Neural cell (in vitro differentiated cells): Measurements from ENCODE around the gene TEX30. TPM values are rescaled to one million over a fixed set of nuclear protein-coding genes. Genes with fewer than 3 reads are reported as not detected.

Experiments
- H2AFZ ChIP-seq: fragments of 200-600, 300-800 bp; sonication (generic), shearing (Covaris generic); 2 replicates; pipeline ENCODE4 v1.6.0; 2014; ENCODE audit warnings: low read depth, mild to moderate bottlenecking, antibody characterized with exemption, low read length, moderate library complexity
- H3F3A ChIP-seq: fragments of 200-600 bp; shearing (Covaris generic); 2 replicates; pipeline ENCODE4 v1.6.1; 2016; ENCODE audit warnings: mild to moderate bottlenecking, moderate library complexity, mixed read lengths, antibody characterized with exemption, low read length; ENCODE audit not compliant: insufficient read depth, poor library complexity, severe bottlenecking
- H3K27ac ChIP-seq: fragments of 200-600, 300-800 bp; sonication (generic), shearing (Covaris generic); 2 replicates; pipeline ENCODE4 v1.5.1; 2014; ENCODE audit warnings: mild to moderate bottlenecking, low read length, moderate library complexity
- H3K27me3 ChIP-seq: fragments of 300-800, 200-600 bp; sonication (generic), shearing (Covaris generic); 2 replicates; pipeline ENCODE4 v1.6.0; 2014; ENCODE audit warnings: mild to moderate bottlenecking, low read depth, low read length, moderate library complexity; ENCODE audit not compliant: insufficient read depth
- H3K36me3 ChIP-seq: fragments of 300-800, 200-600 bp; sonication (generic), shearing (Covaris generic); 2 replicates; pipeline ENCODE4 v1.5.1; 2014; ENCODE audit warnings: mild to moderate bottlenecking, antibody characterized with exemption, low read length, moderate library complexity; ENCODE audit not compliant: insufficient read depth
- H3K4me2 ChIP-seq: fragments of 300-800, 200-600 bp; sonication (generic), shearing (Covaris generic); 2 replicates; pipeline ENCODE4 v1.6.0; 2014; ENCODE audit warnings: mild to moderate bottlenecking, low read length
- H3K4me3 ChIP-seq: fragments of 300-800, 200-600 bp; sonication (generic), shearing (Covaris generic); 2 replicates; pipeline ENCODE4 v1.5.1; 2014; ENCODE audit warnings: mild to moderate bottlenecking, low read length, moderate library complexity
- H3K79me2 ChIP-seq: fragments of 200-600 bp; shearing (Covaris generic); replicated peaks from 2 replicates; pipeline ENCODE4 v1.6.0; 2014; ENCODE audit warnings: mild to moderate bottlenecking, low read length, moderate library complexity; ENCODE audit not compliant: insufficient read depth
- H3K9ac ChIP-seq: fragments of 300-800, 200-600 bp; sonication (generic), shearing (Covaris generic); 2 replicates; pipeline ENCODE4 v1.6.1; 2016; ENCODE audit warnings: mild to moderate bottlenecking, low read length, mixed read lengths
- H3K9me2 ChIP-seq: fragments of 200-600 bp; shearing (Covaris generic); 2 replicates; pipeline ENCODE4 v1.6.1; 2016; ENCODE audit warnings: mild to moderate bottlenecking, low read length, mixed read lengths; ENCODE audit not compliant: insufficient read depth
- H3K9me3 ChIP-seq: fragments of 200-600, 300-800 bp; sonication (generic), shearing (Covaris generic); 2 replicates; pipeline ENCODE4 v1.6.1; 2016; ENCODE audit warnings: mild to moderate bottlenecking, mixed run types, low read length, moderate library complexity, mixed read lengths
- H4K20me1 ChIP-seq: fragments of 200-600 bp; shearing (Covaris generic); 2 replicates; pipeline ENCODE4 v1.6.1; 2016; ENCODE audit warnings: mild to moderate bottlenecking, mixed run types; ENCODE audit not compliant: insufficient read depth
- EP300 ChIP-seq: fragments of 450-650 bp; conservative IDR thresholded peaks from 2 replicates; pipeline ENCODE4 v1.6.1; 2014; ENCODE audit warnings: antibody characterized with exemption, mild to moderate bottlenecking, moderate library complexity; ENCODE audit not compliant: poor library complexity, severe bottlenecking
- EZH2 ChIP-seq: fragments of 200-600, 300-800 bp; shearing (Covaris generic), sonication (generic); IDR thresholded peaks from 2 replicates; pipeline ENCODE4 v1.6.1; 2014; ENCODE audit warnings: antibody characterized with exemption, low read length, borderline replicate concordance, mild to moderate bottlenecking; ENCODE audit not compliant: insufficient read depth, poor library complexity, severe bottlenecking
- MXI1 ChIP-seq: fragments of 450-650 bp; conservative IDR thresholded peaks from 2 replicates; pipeline ENCODE4 v1.6.1; 2014; ENCODE audit warnings: antibody characterized with exemption, mild to moderate bottlenecking; ENCODE audit not compliant: poor library complexity, severe bottlenecking
- POLR2AphosphoS5 ChIP-seq: IDR thresholded peaks from 2 replicates; pipeline ENCODE4 v1.6.1; 2012
- RAD21 ChIP-seq: fragments of 450-650 bp; conservative IDR thresholded peaks from 2 replicates; pipeline ENCODE4 v1.6.1; 2014; ENCODE audit warnings: antibody characterized with exemption, mild to moderate bottlenecking, moderate library complexity
- SMC3 ChIP-seq: fragments of 450-650 bp; conservative IDR thresholded peaks from 2 replicates; pipeline ENCODE4 v1.6.1; 2014; ENCODE audit warnings: antibody characterized with exemption, mild to moderate bottlenecking, moderate library complexity; ENCODE audit not compliant: poor library complexity
- TAF1 ChIP-seq: IDR thresholded peaks from 2 replicates; pipeline ENCODE4 v1.6.1; 2012; ENCODE audit warnings: low read depth
- polyA plus RNA-seq: library from polyadenylated mRNA; depleted of rRNA; stranded (reverse); fragments of >200 nt; gene quantifications from 2 replicates; pipeline ENCODE4 v1.2.3, GENCODE V29; 2014
- TF ChIP-seq, protein P1 (sequence below): IDR thresholded peaks from 2 replicates; pipeline ENCODE4 v1.6.1; 2012; ENCODE audit warnings: borderline replicate concordance
- TF ChIP-seq, protein P2 (sequence below): fragments of 450-650 bp; IDR thresholded peaks from 2 replicates; pipeline ENCODE4 v1.5.1; 2014; ENCODE audit warnings: antibody characterized with exemption, mild to moderate bottlenecking, moderate library complexity; ENCODE audit not compliant: poor library complexity, severe bottlenecking

TEX30 gene
- polyA plus RNA-seq, 1 donor from 2014 or later: 29.9 TPM

DNA sequence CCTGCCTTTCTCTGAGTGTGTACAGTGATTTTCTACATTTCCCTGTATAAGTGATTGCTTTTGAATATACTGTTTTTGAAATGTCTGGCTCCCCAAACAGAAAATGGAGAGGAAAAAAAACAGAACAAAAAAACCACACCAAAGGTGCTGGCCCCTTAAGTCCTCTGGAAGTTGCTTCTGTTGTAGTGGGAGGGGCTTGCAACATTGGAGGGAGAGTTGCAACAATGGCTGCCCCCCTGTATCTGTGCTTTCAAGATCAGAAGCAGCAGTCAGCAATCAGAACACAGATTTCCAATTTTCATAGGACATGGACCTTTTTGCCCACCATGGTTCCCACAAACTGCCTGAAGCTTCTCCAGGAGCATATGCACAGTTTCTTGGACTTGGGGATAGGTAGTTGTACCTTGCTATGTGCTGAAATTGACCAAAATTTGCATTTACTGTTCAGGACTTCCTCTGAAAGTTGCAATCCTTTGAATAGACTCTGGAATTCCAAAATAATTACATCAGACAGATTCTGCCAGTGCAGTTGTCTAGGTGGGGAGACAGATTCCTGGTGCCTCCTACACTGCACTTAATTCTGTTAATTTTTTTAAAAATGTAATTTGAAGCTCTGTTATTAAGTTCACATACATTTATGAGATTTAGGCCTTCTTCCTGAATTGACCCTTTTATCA lies 39.2 kb upstream of the TEX30 start:
- Histone ChIP-seq H3K27ac (no peak overlapping the region), H3K9me3 (no peaks in the 10 kb centered on the region), H3K27me3 (no peaks in the 10 kb centered on the region), H3K79me2 (no peaks in the 10 kb centered on the region), H3K9ac (no peak overlapping the region), H3K4me3 (no peak overlapping the region), H3K9me2 (no peaks in the 10 kb centered on the region), H2AFZ (no peak overlapping the region), H3F3A (no peaks in the 10 kb centered on the region), H3K36me3 (no peaks in the 10 kb centered on the region), H4K20me1 (no peaks in the 10 kb centered on the region), H3K4me2 (no peak overlapping the region)
- TF ChIP-seq RAD21: no peak

DNA sequence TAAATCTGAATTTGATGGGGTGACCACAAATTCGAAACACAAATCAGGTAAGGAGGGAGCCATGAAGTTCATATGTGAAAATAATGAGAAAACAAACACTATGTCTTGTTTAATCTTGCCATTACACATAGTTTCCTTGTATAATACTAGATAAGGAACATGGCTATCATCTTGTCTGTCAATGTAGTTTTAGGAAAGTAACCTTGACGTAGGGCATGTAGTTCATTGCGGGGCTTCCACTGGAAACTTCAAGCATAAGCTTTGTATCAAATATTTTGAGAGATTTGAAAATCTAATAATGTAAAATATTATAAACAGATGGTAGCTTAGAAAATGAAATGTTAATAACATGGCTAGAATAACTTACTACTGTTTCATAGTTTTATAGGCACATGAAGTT lies 34.1 kb upstream of the TEX30 start:
- TF ChIP-seq EP300 (no peak), EZH2 (no peak), TAF1 (no peak), SMC3 (no peak), MXI1 (no peak), POLR2AphosphoS5 (no peak), RAD21 (no peak)
- TF ChIP-seq, protein P1, sequence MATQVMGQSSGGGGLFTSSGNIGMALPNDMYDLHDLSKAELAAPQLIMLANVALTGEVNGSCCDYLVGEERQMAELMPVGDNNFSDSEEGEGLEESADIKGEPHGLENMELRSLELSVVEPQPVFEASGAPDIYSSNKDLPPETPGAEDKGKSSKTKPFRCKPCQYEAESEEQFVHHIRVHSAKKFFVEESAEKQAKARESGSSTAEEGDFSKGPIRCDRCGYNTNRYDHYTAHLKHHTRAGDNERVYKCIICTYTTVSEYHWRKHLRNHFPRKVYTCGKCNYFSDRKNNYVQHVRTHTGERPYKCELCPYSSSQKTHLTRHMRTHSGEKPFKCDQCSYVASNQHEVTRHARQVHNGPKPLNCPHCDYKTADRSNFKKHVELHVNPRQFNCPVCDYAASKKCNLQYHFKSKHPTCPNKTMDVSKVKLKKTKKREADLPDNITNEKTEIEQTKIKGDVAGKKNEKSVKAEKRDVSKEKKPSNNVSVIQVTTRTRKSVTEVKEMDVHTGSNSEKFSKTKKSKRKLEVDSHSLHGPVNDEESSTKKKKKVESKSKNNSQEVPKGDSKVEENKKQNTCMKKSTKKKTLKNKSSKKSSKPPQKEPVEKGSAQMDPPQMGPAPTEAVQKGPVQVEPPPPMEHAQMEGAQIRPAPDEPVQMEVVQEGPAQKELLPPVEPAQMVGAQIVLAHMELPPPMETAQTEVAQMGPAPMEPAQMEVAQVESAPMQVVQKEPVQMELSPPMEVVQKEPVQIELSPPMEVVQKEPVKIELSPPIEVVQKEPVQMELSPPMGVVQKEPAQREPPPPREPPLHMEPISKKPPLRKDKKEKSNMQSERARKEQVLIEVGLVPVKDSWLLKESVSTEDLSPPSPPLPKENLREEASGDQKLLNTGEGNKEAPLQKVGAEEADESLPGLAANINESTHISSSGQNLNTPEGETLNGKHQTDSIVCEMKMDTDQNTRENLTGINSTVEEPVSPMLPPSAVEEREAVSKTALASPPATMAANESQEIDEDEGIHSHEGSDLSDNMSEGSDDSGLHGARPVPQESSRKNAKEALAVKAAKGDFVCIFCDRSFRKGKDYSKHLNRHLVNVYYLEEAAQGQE: no peak
- TF ChIP-seq, protein P2, sequence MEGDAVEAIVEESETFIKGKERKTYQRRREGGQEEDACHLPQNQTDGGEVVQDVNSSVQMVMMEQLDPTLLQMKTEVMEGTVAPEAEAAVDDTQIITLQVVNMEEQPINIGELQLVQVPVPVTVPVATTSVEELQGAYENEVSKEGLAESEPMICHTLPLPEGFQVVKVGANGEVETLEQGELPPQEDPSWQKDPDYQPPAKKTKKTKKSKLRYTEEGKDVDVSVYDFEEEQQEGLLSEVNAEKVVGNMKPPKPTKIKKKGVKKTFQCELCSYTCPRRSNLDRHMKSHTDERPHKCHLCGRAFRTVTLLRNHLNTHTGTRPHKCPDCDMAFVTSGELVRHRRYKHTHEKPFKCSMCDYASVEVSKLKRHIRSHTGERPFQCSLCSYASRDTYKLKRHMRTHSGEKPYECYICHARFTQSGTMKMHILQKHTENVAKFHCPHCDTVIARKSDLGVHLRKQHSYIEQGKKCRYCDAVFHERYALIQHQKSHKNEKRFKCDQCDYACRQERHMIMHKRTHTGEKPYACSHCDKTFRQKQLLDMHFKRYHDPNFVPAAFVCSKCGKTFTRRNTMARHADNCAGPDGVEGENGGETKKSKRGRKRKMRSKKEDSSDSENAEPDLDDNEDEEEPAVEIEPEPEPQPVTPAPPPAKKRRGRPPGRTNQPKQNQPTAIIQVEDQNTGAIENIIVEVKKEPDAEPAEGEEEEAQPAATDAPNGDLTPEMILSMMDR: no peak
- Histone ChIP-seq H3K27me3 (no peaks in the 10 kb centered on the region), H2AFZ (no peak overlapping the region), H3F3A (no peaks in the 10 kb centered on the region), H3K4me2 (no peak overlapping the region), H3K9me2 (no peaks in the 10 kb centered on the region), H3K79me2 (no peaks in the 10 kb centered on the region), H3K9ac (no peak overlapping the region), H3K4me3 (no peak overlapping the region), H4K20me1 (no peaks in the 10 kb centered on the region), H3K36me3 (no peaks in the 10 kb centered on the region), H3K9me3 (no peaks in the 10 kb centered on the region), H3K27ac (no peak overlapping the region)

DNA sequence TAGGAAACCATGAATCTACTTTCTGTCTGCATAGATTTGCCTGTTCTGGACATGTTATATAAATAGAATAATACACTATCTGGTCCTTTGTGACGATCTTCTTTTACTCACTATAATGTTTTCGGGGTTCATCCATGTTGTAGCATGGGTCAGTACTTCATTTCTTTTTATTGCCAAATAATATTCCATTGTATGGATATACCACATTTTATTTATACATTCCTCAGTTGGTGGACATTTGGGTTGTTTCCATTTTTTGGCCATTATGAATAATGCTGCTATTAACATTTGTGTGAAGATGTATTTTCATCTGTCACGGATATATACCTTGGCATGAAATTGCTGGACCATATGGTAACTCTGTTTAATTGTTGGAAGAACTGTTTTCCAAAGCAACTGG lies 32.1 kb upstream of the TEX30 start:
- Histone ChIP-seq H3K79me2 (no peaks in the 10 kb centered on the region), H3K36me3 (no peaks in the 10 kb centered on the region), H3K4me3 (no peak overlapping the region), H3K4me2 (no peak overlapping the region), H3K27me3 (no peaks in the 10 kb centered on the region), H3K9ac (no peak overlapping the region), H3F3A (no peaks in the 10 kb centered on the region), H3K9me3 (no peaks in the 10 kb centered on the region), H4K20me1 (no peaks in the 10 kb centered on the region), H3K27ac (no peak overlapping the region), H3K9me2 (no peaks in the 10 kb centered on the region), H2AFZ (no peak overlapping the region)
- TF ChIP-seq TAF1 (no peak), EP300 (no peak), MXI1 (no peak), POLR2AphosphoS5 (no peak), RAD21 (no peak), EZH2 (no peak), SMC3 (no peak)
- TF ChIP-seq, protein P1: no peak
- TF ChIP-seq, protein P2: no peak
